AG04449 (cell line): ENCODE results near the gene MISP3.

Experiments used
- CTCF ChIA-PET: fragments of 350-600 bp; formaldehyde crosslinking; extraction: SDS; loops from one replicate; lab custom pipeline; 2021; ENCODE audit warnings: antibody characterized with exemption; lab: Yijun Ruan, JAX
- POLR2A ChIA-PET: fragments of 400-600, 350-600 bp; formaldehyde crosslinking; extraction: SDS; loops from one replicate; lab custom pipeline; 2020; ENCODE audit warnings: antibody characterized with exemption, inconsistent platforms; lab: Yijun Ruan, JAX
- DNase-seq: peaks from one replicate; pipeline ENCODE4 v3.0.0-alpha.2; 2010; ENCODE audit warnings: low read depth, low spot score
- H3K4me3 ChIP-seq: 2 replicates; pipeline ENCODE4 v1.5.1; 2011; ENCODE audit warnings: low read depth, mild to moderate bottlenecking, control low read depth, low read length
- TF ChIP-seq, protein P1 (sequence below): IDR thresholded peaks from one replicate; pipeline ENCODE4 v1.5.1; 2011; ENCODE audit warnings: mild to moderate bottlenecking, moderate library complexity, low read length, control low read depth, inconsistent platforms; ENCODE audit not compliant: insufficient read depth; ENCODE audit errors: missing control alignments

MISP3 gene

DNA sequence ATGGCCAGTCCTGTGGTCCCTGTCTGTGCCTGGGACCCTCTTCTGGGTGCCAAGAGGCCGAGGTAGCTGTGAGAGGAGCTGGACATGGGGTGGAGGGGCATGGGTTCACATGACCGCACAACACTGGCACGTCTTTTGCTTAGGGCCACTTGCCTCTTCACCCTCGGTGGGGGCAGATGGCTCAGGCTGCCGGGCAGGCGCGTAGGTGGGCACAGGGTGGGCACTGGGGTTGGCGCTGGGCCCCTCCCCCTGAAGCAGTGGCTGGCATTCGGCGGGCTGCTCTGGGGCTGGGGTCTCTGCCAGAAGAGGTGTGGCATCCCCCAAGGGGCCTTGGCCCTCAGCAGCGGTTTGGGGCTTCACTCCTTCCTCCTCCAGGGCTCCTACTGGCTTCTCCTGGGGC is 19.1 kb upstream of the MISP3 start:
- no peak overlapping the region for H3K4me3 ChIP-seq
- ChIA-PET POLR2A (no interaction called here), CTCF (interaction anchor here (1.3 to 5.1 kb wide), 4 partner anchors 11 to 174 kb away, joined by 4 to 34 read pairs (median 10); partner anchors contain the start of gene MISP3)
- DNase-seq, result no peak
- TF ChIP-seq, protein P1, sequence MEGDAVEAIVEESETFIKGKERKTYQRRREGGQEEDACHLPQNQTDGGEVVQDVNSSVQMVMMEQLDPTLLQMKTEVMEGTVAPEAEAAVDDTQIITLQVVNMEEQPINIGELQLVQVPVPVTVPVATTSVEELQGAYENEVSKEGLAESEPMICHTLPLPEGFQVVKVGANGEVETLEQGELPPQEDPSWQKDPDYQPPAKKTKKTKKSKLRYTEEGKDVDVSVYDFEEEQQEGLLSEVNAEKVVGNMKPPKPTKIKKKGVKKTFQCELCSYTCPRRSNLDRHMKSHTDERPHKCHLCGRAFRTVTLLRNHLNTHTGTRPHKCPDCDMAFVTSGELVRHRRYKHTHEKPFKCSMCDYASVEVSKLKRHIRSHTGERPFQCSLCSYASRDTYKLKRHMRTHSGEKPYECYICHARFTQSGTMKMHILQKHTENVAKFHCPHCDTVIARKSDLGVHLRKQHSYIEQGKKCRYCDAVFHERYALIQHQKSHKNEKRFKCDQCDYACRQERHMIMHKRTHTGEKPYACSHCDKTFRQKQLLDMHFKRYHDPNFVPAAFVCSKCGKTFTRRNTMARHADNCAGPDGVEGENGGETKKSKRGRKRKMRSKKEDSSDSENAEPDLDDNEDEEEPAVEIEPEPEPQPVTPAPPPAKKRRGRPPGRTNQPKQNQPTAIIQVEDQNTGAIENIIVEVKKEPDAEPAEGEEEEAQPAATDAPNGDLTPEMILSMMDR, result no peak

DNA sequence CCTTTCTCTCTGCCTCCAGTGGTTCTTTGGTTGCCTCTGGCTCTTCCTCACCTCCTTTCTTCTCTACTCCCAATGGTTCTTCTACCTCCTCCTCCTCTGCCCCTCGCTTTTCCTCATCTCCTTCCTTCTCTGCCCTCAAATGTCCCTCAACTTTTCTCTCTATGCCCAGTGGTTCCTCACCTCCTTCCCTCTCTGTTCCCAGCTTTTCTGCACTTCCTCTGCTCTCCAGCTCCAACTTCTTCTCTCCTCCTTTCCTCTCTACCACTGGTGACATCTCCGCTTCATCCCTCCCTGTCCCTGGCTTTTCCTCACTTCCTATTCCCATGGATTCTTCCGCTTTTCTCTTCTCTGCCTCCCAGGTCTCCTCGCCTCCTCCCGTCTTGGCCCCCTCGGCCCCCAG is 18.5 kb upstream of the MISP3 start:
- H3K4me3 ChIP-seq, result no peak overlapping the region
- TF ChIP-seq, protein P1, result no peak
- no peak for DNase-seq
- POLR2A ChIA-PET, result no interaction called here
- CTCF ChIA-PET, result interaction anchor here (0.8 to 5.1 kb wide), 4 partner anchors 12 to 175 kb away, joined by 3 to 34 read pairs (median 3); partner anchors contain the start of gene MISP3

DNA sequence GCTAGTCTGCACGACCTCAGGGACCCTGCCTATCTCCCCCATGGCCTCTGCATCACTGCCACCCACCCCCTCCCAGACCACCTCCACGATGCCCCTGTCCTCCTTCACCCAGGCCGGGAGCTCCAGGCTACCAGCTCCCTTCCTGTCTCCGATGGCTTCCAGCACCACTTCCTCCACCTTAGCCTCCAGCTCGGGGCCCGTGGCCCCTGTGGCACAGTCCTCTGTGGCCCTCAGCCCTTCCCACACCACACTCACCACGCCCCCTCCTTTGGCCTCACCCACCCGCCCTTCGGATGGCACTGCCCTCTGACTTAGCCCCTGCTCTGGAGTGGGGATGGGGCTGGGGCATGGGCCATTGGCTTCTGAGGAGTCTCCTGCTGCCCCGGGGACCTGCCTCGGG is 17.9 kb upstream of the MISP3 start:
- POLR2A ChIA-PET, result no interaction called here
- TF ChIP-seq, protein P1, result no peak
- H3K4me3 ChIP-seq, result no peak overlapping the region
- CTCF ChIA-PET, result interaction anchor here (0.8 to 5.1 kb wide), 4 partner anchors 13 to 175 kb away, joined by 3 to 34 read pairs (median 3); partner anchors contain the start of gene MISP3
- DNase-seq, result no peak

DNA sequence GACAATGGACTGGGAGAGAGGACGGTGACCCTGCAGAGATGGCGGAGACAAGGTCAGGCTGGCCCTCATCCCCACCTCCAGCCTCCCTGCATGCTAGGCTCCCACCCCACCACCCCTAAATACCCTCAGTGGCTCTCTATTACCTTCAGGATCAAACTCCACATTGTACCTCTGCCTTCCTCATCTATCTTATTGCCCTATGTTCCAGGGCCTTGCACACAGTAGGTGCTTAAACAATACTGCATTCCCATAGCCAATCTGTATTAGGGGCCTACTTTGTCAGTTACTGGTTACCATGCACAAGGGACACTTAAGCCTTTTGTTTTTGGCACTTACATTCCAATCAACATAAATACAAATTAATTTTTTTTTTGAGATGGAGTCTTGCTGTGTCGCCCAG is 17.2 kb upstream of the MISP3 start:
- ChIA-PET CTCF (interaction anchor here (1.0 to 6.9 kb wide), 3 partner anchors 9 to 17 kb away, joined by 3 to 106 read pairs (median 103); partner anchors contain the start of gene MISP3), POLR2A (no interaction called here)
- DNase-seq, result no peak
- no peak overlapping the region for H3K4me3 ChIP-seq
- TF ChIP-seq, protein P1, result no peak

DNA sequence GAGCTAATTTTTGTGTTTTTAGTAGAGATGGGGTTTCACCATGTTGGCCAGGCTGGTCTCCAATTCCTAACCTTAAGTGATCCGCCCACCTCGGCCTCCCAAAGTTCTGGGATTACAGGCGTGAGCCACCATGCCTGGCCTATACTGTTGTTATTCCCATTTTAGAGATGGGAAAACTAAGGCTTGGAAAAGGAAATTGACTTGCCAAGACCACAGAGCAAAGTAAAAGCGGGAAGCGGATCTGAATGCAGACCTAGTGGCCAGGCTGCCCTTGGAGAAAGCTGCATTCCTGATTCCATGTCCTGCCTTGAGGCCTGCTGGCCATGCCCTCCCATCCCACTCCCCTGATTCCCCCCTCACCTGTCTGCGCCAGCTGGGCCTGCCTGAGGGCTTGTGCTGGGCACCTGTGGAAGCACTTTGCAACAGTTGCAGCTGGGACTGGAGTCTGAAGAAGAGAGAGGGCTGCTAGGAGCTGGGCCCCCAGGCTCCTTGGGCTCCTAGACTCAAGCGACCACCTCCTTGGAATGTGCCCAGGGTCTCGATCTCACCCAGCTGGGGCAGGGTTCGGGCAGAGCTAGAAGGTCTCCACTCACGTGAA is 16.4 kb upstream of the MISP3 start:
- DNase-seq, result no peak
- no peak overlapping the region for H3K4me3 ChIP-seq
- CTCF ChIA-PET, result interaction anchor here (1.5 to 6.9 kb wide), 5 partner anchors 10 to 177 kb away, joined by 3 to 106 read pairs (median 5); partner anchors contain the start of genes IL27RA and MISP3
- POLR2A ChIA-PET, result no interaction called here
- TF ChIP-seq, protein P1, result no peak

DNA sequence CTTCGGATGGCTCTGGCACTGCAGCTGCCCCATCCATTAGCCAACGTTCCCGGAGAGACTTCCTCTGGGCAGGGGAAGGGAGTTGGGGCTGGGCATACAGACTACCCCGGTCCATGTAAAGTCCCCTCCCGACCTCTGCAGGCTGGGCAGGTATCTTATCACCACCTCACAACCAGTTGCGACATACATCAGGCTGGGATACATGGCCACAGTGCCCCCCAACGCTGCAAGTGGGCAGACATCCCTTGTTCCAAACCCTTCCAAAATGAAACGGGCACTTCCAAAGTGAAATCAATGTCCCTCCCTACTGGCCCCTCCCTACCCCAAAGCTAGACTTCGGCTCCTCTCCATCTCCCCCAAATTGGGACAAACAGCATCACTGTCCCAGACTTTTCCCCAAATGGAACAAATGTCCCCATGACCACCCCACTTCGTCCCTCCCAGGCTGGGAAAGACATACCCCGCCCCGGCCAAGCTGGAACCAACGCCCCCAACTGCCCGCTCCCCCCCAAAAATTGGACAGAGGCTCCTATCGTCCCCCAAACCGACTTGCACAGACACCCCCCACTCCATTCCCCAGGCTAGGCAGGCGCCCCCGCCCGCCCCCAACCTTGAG is 15.7 kb upstream of the MISP3 start:
- TF ChIP-seq, protein P1, result no peak
- CTCF ChIA-PET, result interaction anchor here (1.1 to 6.9 kb wide), 6 partner anchors 11 to 178 kb away, joined by 3 to 106 read pairs (median 5); partner anchors contain the start of genes IL27RA and MISP3
- peak overlapping the region; percentile 39 for H3K4me3 ChIP-seq
- POLR2A ChIA-PET, result no interaction called here
- no peak for DNase-seq
